IMR-90 (cell line): ENCODE results near the gene ATRN. TPM values are rescaled to one million over a fixed set of nuclear protein-coding genes. Genes with fewer than 3 reads are reported as not detected.
"Not testable (repeated sequence)": the region's sequence is repeated elsewhere in the genome, so short reads cannot be mapped to it uniquely, and the experiment has no call there.

Experiments used
- ATAC-seq: fragments of 200-7000 bp; cut with Tn5 transposase; 2 replicates; pipeline ENCODE4 v1.9.1; 2020; ENCODE audit warnings: low read depth, mild to moderate bottlenecking, moderate library complexity
- BruUV-seq: library from RNA; stranded (reverse); fragments of 400-500 nt; replicated peaks from 2 replicates; lab custom pipeline; 2021; lab: Mats Ljungman, UMichigan
- CTCF ChIA-PET: fragments of 300-600 bp; formaldehyde crosslinking; extraction: SDS; loops from one replicate; lab custom pipeline; 2021; ENCODE audit warnings: antibody characterized with exemption; lab: Yijun Ruan, JAX
- POLR2A ChIA-PET: fragments of 300-600 bp; sonication (Branson Sonifier 250); formaldehyde crosslinking; loops from one replicate; lab custom pipeline; 2022; ENCODE audit warnings: antibody characterized with exemption; ENCODE audit not compliant: unreplicated experiment; lab: Charles Lee
- DNase-seq: peaks from one replicate; pipeline ENCODE4 v3.0.0; 2013
- H2AFZ ChIP-seq: replicated peaks from 2 replicates; pipeline ENCODE3; 2013; ENCODE audit warnings: low read length, mild to moderate bottlenecking; ENCODE audit not compliant: poor library complexity
- H2AK5ac ChIP-seq: 2 replicates; pipeline ENCODE4 v1.6.1; 2013; ENCODE audit warnings: low read depth, low read length, inconsistent platforms
- H2AK9ac ChIP-seq: replicated peaks from 2 replicates; pipeline ENCODE3; 2013; ENCODE audit warnings: mild to moderate bottlenecking, low read depth, low read length, moderate library complexity; ENCODE audit not compliant: poor library complexity
- H2BK120ac ChIP-seq: 2 replicates; pipeline ENCODE4 v1.6.1; 2013; ENCODE audit warnings: low read depth, low read length, inconsistent platforms
- H2BK15ac ChIP-seq: 3 replicates; pipeline ENCODE4 v1.6.1; 2013; ENCODE audit warnings: low read depth, low read length, inconsistent platforms
- H2BK20ac ChIP-seq: 2 replicates; pipeline ENCODE4 v1.6.1; 2013; ENCODE audit warnings: low read depth, mild to moderate bottlenecking, inconsistent platforms, low read length, moderate library complexity
- H2BK5ac ChIP-seq: 2 replicates; pipeline ENCODE4 v1.6.1; 2013; ENCODE audit warnings: mild to moderate bottlenecking, low read depth, low read length, inconsistent platforms; ENCODE audit not compliant: poor library complexity, severe bottlenecking
- H3K14ac ChIP-seq: replicated peaks from 2 replicates; pipeline ENCODE4 v1.6.1; 2013; ENCODE audit warnings: low read depth, low read length, inconsistent platforms
- H3K18ac ChIP-seq: 2 replicates; pipeline ENCODE4 v1.6.1; 2013; ENCODE audit warnings: low read depth, low read length, control low read depth
- H3K23ac ChIP-seq: 2 replicates; pipeline ENCODE4 v1.6.1; 2013; ENCODE audit warnings: low read depth, low read length, inconsistent platforms
- H3K27ac ChIP-seq: 2 replicates; pipeline ENCODE4 v1.5.1; 2013; ENCODE audit warnings: mild to moderate bottlenecking, control low read depth, low read length; ENCODE audit not compliant: insufficient read depth
- H3K27me3 ChIP-seq: 2 replicates; pipeline ENCODE4 v1.6.1; 2013; ENCODE audit warnings: low read length; ENCODE audit not compliant: control insufficient read depth, insufficient read depth
- H3K36me3 ChIP-seq: 2 replicates; pipeline ENCODE4 v1.6.1; 2013; ENCODE audit warnings: low read length, mixed read lengths; ENCODE audit not compliant: control insufficient read depth, insufficient read depth
- H3K4ac ChIP-seq: 2 replicates; pipeline ENCODE4 v1.6.1; 2013; ENCODE audit warnings: low read depth, low read length, inconsistent platforms
- H3K4me1 ChIP-seq: 2 replicates; pipeline ENCODE4 v1.6.1; 2013; ENCODE audit warnings: low read length, mixed read lengths; ENCODE audit not compliant: control insufficient read depth, insufficient read depth
- H3K4me2 ChIP-seq: 2 replicates; pipeline ENCODE4 v1.6.1; 2013; ENCODE audit warnings: low read depth, mild to moderate bottlenecking, control low read depth, low read length, moderate library complexity
- H3K4me3 ChIP-seq: 2 replicates; pipeline ENCODE4 v1.5.1; 2013; ENCODE audit warnings: low read depth, mild to moderate bottlenecking, control low read depth, low read length, moderate library complexity; ENCODE audit not compliant: insufficient read depth
- H3K56ac ChIP-seq: 2 replicates; pipeline ENCODE4 v1.6.1; 2013; ENCODE audit warnings: low read length, inconsistent platforms; ENCODE audit not compliant: insufficient read depth; ENCODE audit errors: extremely low read depth
- H3K79me1 ChIP-seq, 2 experiments: 2 replicates each; pipeline ENCODE4 v1.6.1; 2013; ENCODE audit warnings: low read length in 2 of 2, inconsistent platforms in 1 of 2, low read depth in 1 of 2
- H3K9ac ChIP-seq: 2 replicates; pipeline ENCODE4 v1.6.1; 2013; ENCODE audit warnings: low read depth, low read length, control low read depth
- H3K9me1 ChIP-seq: 2 replicates; pipeline ENCODE4 v1.6.1; 2013; ENCODE audit warnings: low read length, inconsistent platforms; ENCODE audit not compliant: insufficient read depth
- H3K9me3 ChIP-seq: 2 replicates; pipeline ENCODE4 v1.6.1; 2013; ENCODE audit warnings: low read length; ENCODE audit not compliant: control insufficient read depth, insufficient read depth
- H4K20me1 ChIP-seq: 2 replicates; pipeline ENCODE4 v1.6.1; 2013; ENCODE audit warnings: low read length, inconsistent platforms; ENCODE audit not compliant: insufficient read depth
- H4K5ac ChIP-seq: 2 replicates; pipeline ENCODE4 v1.6.1; 2013; ENCODE audit warnings: mild to moderate bottlenecking, low read depth, low read length, control low read depth
- H4K8ac ChIP-seq, 2 experiments: 2 replicates each; pipeline ENCODE4 v1.6.1; 2013; ENCODE audit warnings: low read depth in 2 of 2, low read length in 2 of 2, control low read depth in 1 of 2, inconsistent platforms in 1 of 2
- H4K91ac ChIP-seq: 2 replicates; pipeline ENCODE4 v1.6.1; 2013; ENCODE audit warnings: low read depth, low read length, inconsistent platforms; ENCODE audit not compliant: insufficient read depth
- WGBS, 2 experiments: methylation state at CpG; one replicate each; pipeline versions ENCODE4 v1.1.5 to v1.1.7; 2013; ENCODE audit warnings: missing lambda C conversion rate in 2 of 2; ENCODE audit not compliant: insufficient read length in 1 of 2; ENCODE audit errors: extremely low coverage in 2 of 2; 5-methylcytosine and 5-hydroxymethylcytosine counted together
- dilution Hi-C: fragments of 300-500 bp; cut with HindIII; formaldehyde crosslinking; loops from one replicate; pipeline ENCODE4 v1.14.3; 2018; ENCODE audit warnings: low sequenced_read_pairs; ENCODE audit not compliant: unreplicated experiment
- in situ Hi-C: fragments of 300-500 bp; cut with MboI; formaldehyde crosslinking; loops from 3 replicates; pipeline ENCODE4 v1.14.3; 2019; ENCODE audit warnings: low sequenced_read_pairs, inconsistent platforms, mixed read lengths
- intact Hi-C: fragments of 100-400 bp; cut with micrococcal nuclease; formaldehyde crosslinking; loops from 2 replicates; pipeline ENCODE4 v1.10.0; 2022
- polyA plus RNA-seq, 3 experiments: library from polyadenylated mRNA; depleted of rRNA; stranded (reverse); fragments of >200 nt; gene quantifications; 2 replicates each; pipeline ENCODE4 v1.2.3, GENCODE V29; 2012; ENCODE audit warnings: low replicate concordance in 1 of 3
- total RNA-seq: library from RNA; depleted of rRNA; stranded (reverse); fragments of >200 nt; gene quantifications from 2 replicates; pipeline ENCODE4 v1.2.3, GENCODE V29; 2012

Gene ATRN
- total and polyA plus RNA-seq, 2 of the 4 experiments (the other 2 are of a cell fraction): 32.3 to 46.2 TPM

DNA sequence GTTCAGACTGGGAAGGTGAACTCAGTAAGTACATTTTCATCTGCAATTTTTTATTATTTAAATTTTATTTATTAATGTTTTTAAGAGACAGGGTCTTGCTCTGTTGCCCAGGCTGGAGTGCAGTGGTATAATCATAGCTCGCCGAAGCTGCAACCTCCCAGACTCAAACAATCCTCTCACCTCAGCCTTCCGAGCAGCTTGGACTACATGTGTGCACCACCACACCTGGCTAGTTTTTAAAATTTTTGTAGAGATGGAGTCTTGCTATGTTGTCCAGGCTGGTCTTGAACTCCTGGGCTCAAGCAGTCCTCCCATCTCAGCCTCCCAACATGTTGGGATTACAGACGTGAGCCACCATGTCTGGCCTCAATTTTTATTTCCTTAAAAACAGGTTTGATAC is 44.1 kb upstream of the ATRN start:
- H3K9me3 ChIP-seq, H3K4me1 ChIP-seq, H2AK9ac ChIP-seq, CTCF ChIA-PET, DNase-seq, H3K4me3 ChIP-seq, H2AK5ac ChIP-seq, in situ Hi-C loops, H4K5ac ChIP-seq, H4K20me1 ChIP-seq, H2BK120ac ChIP-seq, H3K18ac ChIP-seq, H2BK15ac ChIP-seq, H3K23ac ChIP-seq, BruUV-seq, H3K9ac ChIP-seq, H4K8ac ChIP-seq, dilution Hi-C loops, intact Hi-C loops, H3K4me2 ChIP-seq, H2BK20ac ChIP-seq, H3K79me1 ChIP-seq, H3K27me3 ChIP-seq, H3K56ac ChIP-seq, H3K4ac ChIP-seq, H2BK5ac ChIP-seq, H3K14ac ChIP-seq, ATAC-seq, H3K9me1 ChIP-seq, H2AFZ ChIP-seq, H3K27ac ChIP-seq, H4K91ac ChIP-seq, H3K36me3 ChIP-seq: not testable (repeated sequence)
- no CpG with 5 or more reads among the region's 4 CpGs for WGBS, 2 experiments
- POLR2A ChIA-PET: interaction anchor here (0.6 kb wide), 1 partner anchor 12 kb away, joined by 3 read pairs; no protein-coding TSS in a partner anchor
